ENCODE measurements around the gene CBLB.

CBLB gene

DNA sequence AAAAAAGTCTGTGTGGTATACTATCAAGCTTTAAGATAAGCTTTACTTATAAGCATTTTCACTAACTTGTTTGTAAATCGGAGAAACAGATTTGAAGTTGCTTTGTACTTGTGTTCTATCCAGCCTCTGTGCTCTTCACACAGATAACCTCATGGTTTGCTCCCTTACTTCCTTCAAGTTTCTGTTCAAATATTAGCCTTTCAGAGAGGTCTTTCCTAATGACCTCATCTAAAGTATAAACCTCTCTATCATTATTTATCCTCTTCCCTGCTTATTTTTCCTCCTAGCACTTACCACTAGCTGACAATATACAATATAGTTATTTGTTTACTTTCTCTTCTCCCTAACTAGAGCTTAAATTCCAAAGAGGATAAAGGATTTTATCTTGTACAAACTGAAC, 180.0 kb downstream of the CBLB start:
- DNase-seq (ENCODE audit: low spot score): no peak

DNA sequence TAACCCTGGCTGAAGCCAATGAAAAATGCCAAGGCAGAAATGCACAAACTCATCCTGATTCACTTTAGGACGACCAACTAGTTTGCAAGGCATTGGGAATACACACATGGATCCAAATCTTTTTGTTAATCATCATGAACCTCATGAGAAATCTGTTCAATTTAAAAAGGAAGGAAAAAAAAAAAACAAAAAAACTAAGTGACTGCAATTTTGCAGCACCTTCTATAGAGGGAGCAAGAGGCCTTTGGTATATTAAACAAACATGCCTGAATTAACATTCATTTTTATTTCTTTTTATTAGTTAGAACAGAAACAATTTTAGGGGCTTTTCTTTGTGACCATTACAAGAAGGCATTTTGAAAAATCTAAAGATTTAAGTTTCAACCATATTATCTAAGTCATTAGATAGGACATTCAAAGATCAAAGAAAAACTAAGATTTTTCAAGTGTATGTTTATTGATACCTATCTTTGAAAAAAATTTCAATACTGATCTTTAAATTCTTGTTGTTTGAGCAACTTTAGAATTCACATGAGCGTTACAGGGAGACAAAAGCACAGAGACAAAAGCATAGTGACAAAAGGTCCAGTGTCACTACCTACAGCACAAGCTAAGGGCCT, 182.4 kb downstream of the CBLB start:
- DNase-seq (ENCODE audit: low spot score): peak; percentile 45

DNA sequence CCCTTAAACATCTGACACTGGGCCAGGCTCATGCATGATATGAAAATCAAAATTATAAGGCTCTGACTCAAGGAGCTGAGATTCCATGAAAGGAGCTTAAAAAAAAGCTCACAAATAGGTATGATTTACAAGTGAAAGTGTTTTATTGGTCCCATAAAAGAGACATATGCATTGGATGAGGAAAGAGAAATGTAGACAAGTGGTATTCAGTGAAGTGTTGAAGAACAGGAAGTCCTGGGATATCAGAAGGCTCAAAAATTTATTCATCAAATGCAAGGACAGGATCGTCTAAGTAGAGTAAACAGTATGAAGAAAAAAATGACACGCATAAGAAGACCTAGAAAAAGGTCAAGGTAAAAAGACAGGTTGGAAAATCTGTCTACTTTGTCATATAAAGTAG, 188.9 kb downstream of the CBLB start:
- DNase-seq (ENCODE audit: low spot score): no peak

DNA sequence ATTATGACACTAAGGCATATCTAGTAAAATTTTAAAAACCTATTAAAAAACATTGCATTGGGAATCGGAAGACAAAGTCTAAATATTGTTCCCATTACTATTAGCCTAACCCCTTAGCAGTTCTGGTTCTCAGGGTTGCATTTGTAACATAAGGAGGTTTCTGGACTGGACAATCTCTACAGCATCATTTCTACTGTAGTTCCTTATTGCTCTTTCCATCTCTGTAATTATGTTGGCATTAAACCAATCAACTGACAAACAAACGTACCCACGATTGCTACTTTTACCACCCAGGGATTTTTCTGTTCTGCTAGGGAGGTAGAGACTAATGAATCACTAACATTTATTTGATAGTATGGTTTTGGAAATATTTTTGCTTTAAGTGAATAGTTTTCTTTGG, 190.8 kb downstream of the CBLB start:
- no peak for DNase-seq (ENCODE audit: low spot score)

DNA sequence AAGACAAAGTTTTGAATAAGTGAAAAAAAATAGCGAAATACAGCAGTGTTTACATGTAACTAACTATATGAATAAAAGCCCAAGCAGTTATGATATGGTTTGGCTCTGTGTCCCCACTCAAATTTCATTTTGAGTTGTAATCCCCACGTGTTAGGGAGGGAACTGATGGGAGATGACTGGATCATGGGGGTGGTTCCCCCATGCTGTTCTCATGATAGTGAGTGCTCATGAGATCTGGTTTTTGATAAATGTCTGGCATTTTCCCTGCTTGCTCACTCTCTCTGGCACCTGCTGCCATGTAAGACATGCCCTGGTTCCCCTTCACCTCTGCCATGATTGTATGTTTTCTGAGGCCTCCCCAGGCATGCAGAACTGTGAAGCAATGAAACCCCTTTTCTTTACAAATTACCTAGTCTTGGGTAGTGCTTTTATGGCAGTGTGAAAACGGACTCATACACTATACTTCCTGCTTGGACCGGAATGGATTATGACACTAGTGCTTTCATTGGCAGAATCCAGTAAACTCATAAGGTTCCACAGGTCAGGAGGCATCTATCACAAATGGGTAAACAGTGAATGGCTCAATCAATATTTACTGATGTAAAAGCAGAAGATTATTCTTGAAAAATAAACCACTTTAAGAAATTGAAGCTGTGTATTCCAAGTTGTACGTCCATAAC, 192.1 kb downstream of the CBLB start:
- DNase-seq (ENCODE audit: low spot score): no peak

DNA sequence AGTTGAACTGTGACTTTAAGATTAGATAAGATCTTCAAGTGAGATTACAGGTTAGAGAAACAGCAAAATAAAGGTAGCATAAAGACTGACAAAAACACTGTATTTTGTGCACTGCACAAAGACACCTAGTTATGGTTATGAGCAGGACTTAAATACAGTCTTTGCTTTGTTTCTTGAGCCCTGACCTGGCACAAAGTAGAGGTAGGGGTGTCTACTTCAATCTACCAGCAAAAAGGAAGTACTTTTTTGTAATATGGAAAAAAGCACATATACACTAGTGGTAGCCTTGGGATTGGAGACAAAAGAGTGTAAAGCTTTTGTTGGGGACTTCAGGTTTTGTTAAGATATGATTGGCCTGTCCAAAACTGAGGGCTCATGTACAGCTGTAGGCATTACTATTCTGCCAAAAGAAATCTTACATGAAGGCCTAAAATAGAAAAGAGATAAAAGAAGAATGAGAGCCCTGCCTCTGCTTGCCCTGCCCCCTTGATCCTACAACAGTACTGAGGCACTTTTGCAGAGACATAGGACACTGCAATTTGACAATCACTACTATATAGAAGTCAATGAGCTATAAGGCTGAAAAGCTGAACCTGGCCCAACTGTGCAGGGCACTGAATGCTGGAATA, 194.3 kb downstream of the CBLB start:
- DNase-seq (ENCODE audit: low spot score): no peak

DNA sequence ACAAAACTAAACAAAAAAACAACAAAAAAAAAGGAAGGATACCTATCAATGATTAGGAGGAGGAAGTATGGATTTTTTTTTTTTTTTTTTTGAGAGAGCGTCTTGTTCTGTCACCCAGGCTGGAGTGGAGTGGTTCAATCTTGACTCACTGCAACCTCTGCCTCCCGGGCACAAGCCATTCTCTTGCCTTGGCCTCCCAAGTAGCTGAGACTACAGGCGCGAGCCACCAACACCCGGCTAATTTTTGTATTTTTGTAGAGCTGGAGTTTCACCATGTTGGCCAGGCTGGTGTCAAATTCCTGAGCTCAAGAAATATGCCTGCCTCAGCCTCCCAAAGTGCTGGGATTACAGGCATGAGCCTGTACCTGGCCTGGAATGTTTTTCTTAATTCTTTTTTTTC, 195.8 kb downstream of the CBLB start:
- DNase-seq (ENCODE audit: low spot score): no peak

DNA sequence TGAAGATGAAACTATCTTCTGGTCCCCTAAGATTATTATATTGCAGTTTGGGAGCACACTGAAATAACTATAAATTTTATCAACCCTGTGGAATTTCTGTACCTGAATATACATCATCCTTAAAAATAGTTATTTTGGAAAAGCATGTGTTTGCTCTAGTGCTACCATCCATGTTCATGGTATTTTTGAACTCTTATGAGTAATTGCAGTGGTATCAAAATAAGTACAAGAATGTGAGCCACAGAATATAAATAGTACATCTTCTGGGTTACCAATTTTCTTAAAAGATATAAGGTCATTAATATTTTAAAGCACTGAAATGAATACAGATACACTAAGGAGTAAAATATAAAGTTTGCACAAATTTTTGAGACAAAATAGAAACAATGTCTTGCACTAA, 206.5 kb downstream of the CBLB start:
- peak; percentile 6 for DNase-seq (ENCODE audit: low spot score)

DNA sequence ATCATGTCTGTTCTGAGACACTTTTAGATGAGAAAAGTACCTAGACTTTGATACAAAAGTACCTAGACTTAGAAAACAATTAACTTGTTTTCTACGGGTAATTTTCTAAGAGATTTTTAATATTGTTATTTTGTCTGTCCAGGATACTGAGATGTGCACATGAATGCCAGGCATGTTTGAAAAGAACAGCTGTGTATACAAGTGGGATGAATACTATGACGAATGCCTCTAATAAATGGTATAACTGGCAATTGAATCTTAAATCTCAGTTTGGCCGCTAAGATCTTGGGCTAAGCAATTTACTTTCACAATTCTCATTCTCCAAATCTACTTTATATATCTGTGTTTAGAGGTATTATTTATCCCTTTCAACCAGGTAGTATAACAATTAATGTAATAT, 207.4 kb downstream of the CBLB start:
- no peak for DNase-seq (ENCODE audit: low spot score)

DNA sequence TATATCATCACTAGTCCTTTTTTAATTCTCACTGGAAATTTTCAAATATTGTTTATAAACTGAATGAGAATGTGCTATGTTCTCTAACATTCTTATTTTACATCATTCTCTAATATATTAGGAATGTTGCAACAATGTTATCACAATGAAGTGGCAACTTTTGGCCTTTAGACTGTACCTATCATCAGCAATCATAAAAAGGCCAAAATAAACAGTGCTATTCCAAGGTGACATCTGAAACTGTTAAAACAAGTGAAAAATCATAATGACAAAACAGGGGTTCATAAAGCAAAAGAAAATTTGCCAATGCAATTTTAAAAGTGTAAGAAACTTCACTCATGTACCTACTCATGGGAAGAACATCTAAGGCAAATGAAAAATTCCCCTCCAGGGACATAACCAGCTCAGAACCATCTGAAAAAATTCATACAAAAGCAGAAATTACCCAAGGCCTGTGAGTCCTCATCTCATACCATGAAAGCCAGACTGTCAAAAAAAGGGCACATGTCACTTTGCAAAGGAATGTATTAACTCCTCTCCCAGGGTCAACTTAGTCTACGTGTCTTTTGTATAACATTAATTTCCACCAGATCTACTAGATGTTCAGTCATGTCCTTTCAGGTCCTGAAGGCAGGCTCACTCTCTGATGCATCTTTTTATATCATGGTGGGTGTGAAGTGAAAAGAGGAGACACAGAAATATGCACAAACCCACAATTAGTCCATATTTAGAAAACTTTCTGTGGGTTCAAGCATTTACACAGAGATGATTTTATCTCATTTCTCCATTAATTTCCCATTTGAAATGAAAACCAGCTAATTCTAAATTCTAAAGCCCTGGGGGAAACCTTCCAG, 211.9 kb downstream of the CBLB start:
- no peak for DNase-seq (ENCODE audit: low spot score)

DNA sequence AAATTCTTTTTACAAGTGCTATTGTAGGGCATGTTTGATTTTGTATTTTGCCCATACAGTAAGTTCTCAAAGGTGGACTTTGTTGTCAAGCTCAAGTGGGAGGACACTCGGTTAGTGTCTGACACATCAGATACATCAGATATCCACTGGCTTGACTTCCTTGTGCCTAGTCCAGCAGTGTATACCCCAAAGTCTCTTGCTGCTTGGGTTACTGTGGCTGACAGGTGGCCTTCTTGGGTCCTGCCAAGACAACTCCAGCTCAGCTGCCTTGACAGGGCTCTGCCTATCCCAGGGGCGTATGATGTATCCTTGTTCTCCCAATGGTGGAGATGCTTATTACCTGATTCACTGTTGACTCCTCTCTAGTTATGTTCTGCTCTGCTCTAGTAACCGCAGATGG, 214.9 kb downstream of the CBLB start:
- DNase-seq (ENCODE audit: low spot score): no peak

DNA sequence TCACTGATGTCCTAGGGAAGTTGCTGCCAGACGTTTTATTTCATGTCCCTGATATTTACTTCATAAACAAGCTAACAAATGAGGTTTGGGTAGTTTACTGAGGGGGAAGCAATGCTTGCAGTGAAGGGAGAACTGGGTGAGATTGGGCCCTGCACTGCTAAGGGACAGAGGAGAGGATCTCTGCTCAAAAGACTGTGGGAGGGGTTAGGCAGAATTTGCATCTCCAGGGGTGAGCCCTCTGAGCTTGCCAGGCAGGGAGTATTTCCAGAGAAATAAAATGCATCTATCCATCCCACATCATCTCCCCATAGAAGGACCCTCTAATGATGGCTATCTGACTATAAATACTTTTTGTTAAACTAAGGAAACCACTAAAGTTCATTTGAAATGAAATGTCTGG, 215.6 kb downstream of the CBLB start:
- no peak for DNase-seq (ENCODE audit: low spot score)

DNA sequence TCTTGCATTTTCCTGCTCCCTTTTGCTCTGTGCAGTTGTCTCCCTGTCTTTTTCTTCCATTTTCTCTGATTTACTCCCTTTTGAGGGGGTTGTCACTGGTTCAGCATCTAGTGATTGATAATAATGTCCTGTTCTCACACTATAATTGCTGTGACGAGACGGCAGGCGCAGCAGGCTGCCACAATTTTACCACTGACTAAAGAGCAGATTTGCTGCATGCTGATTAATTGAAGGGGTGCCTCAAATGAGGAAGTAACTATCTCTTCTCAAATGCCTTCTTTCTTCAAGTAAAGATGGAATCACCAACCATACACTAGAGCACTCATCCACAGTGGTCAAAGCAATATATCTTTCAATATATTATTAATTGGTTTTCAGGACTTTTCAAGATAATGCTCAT, 219.3 kb downstream of the CBLB start:
- no peak for DNase-seq (ENCODE audit: low spot score)

DNA sequence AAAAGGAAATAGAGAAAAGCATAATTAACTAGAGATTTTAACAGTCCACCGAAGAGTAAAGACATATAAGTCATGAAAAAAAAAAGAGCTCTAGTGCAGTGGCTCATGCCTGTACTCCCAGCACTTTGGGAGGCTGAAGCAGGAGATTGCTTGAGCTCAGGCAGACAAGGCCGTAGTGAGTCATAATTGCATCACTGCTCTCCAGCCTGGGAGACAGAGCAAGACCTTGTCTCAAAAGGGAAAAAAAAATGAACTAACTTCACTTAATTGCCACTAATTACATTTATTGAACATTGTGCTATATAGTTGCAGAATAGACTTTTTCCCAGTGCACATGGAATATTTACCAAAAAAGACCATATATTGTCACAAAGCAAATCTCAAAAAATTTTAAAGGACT, 221.8 kb downstream of the CBLB start:
- DNase-seq (ENCODE audit: low spot score): peak; percentile 49

DNA sequence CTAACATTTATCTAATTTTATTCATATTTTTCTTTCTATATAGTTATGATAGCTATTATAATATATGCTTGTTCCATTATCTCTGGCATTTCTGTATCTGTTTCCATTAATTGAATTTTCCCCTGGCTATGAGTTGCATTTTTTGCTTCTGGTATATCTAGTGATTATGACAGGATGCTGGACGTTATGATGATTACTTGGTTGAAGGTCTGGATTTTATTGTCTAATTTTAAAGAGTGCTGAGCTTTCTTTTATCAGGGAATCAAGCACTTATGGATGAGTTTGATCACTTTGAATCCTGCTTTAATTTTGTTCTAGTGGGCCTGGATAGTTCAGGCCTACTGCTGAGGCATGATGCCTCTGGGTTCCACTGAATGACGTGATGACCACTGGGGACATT, 229.7 kb downstream of the CBLB start:
- DNase-seq (ENCODE audit: low spot score): no peak

DNA sequence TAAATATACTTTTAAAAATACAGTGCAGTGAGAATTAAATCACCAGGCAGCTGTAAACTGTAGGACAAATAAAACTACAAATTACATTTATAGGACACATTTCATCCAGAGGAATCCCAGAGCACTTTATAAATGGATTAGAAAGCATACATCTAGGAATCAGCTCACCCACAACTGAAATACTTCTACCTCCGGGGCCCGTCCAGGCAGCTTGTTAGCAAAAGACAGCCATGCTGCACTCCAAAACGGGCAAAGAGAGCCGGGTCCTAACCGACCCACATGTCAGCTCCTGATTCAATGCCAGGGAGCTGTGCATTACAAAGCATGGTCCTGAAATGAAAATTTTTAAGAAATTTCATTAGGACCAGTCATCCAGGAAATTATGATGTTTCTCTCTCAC, 234.1 kb downstream of the CBLB start:
- no peak for DNase-seq (ENCODE audit: low spot score)

DNA sequence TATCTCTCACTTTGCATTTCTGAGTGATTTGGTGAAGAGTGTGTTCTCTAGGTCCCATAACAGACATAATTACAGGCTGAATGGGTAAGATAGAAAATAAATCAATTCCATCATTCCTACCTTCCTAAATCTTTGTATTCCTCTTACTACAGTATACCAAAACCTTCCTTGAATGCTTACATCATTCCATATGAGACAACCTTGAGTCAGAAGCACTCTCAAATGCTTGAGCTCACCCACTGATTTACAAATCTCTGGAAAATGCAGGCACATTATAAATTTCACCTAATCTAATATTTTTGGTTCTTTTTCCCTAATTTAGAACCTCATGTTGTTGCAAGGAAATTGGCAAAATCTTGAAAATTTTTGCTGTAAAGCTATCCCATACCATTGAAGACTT, 239.1 kb downstream of the CBLB start:
- no peak for DNase-seq (ENCODE audit: low spot score)

DNA sequence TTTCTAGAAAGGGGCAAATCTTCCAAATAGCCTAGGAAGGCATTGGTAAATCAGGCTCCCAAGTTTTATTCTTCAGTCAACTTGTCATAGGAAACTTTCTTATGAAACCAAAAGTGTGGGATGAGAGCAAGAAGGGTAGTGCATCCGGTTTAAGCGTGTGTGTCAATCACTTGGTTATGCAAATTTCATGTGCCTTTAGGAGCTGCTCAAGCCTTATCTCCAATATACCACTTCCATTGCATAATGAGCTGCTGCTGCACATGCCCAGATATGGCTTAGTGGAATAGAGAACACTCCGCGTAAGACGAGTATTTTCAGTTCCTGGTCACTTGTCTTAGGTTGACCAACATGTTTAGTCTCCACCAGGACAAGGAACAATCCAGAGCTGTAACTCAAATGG, 242.1 kb downstream of the CBLB start:
- no peak for DNase-seq (ENCODE audit: low spot score)

DNA sequence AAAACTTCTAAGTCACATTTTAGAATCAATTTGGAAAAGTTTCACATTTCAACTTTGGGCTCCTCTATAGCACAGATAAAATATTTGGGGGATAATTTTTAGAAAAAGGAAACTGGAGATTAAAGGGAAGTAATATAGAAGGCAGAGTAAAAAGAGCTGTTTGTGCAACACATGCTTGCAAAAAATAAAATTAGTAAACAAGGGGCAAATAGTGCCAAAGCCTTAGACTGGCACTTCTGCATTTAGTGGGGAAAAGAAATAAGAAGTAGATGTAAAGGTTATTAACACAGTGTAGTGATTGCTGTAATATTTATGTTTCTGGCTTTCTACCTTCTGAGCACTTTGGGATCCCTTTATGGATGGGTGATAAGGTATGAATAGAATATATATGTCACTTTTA, 246.6 kb downstream of the CBLB start:
- DNase-seq (ENCODE audit: low spot score): no peak

DNA sequence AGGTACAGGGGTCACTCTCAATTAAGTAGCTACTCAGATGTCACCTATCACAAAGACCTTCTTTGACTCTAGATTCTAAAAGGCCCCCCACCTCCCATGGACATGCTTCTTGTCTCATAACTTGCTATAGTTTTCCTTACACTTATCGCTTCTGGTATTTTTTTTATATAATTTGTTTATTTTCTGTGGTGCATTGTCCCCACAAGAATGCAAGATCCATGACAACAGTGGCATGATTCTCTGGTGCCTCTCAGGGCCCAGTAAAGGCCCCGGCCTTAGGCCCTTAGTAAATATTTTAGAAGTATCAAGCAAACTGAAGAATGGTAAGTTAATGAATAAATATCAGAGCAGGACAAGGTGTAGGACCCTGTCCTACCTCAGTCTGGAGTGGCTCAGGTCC, 248.6 kb downstream of the CBLB start:
- DNase-seq (ENCODE audit: low spot score): no peak

DNA sequence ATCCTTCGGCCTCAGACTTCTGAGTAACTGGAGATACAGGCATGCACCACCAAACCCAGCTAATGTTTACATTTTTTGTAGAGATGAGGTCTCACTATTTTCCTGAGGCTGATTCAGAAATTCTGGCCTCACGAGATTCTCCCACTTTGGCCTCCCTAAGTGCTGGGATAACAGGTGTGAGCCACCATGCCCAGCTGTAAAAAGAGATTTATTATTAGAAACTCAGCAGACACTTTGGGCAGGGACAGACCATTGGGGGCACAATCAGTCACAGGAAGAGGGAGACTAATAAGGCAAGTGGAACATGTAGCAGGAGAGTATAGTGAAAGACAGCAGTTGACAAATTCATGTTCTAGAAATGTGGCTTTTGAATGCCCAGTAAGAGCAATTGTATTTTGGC, 249.2 kb downstream of the CBLB start:
- DNase-seq (ENCODE audit: low spot score): no peak

DNA sequence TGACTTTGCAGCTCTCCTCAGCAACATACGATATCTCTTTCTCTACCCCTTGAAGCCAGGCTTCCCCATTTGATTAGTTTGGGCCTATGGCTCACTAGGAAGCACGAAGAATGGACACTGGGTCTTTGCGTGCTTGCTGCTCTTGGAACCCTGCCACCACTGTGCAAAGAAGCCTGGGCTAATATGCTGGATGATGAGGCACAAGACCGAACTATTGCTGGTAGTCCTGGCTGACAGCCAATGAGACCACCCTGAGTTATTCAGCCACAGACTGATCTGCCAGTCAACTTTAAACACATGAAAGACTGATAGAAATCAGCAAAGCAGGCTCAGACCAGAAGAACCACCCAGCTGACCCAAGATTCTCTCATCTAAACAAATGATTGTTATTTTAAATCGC, 250.3 kb downstream of the CBLB start:
- DNase-seq (ENCODE audit: low spot score): no peak

Measured in AG20443 (cell line).